PC-9 (cell line): ENCODE results near the gene SAP25. TPM values are rescaled to one million over a fixed set of nuclear protein-coding genes. Genes with fewer than 3 reads are reported as not detected.
A peak's percentile ranks its signal among the peaks of the same experiment; 100 is the strongest.

ENCODE experiments used
- BruUV-seq: library from RNA; stranded (reverse); fragments of 400-500 nt; replicated peaks from 2 replicates; lab custom pipeline; 2021; lab: Mats Ljungman, UMichigan
- CTCF ChIA-PET: fragments of 300-600 bp; sonication (Branson Sonifier 250); formaldehyde crosslinking; loops from one replicate; lab custom pipeline; 2022; ENCODE audit warnings: antibody characterized with exemption; lab: Charles Lee
- POLR2A ChIA-PET: fragments of 300-600 bp; sonication (Branson Sonifier 250); formaldehyde crosslinking; loops from one replicate; lab custom pipeline; 2022; ENCODE audit warnings: antibody characterized with exemption; ENCODE audit not compliant: unreplicated experiment; lab: Charles Lee
- DNase-seq, 2 experiments: peaks; one replicate each; pipeline versions ENCODE4 v3.0.0 to v3.0.0-alpha.2; 2015 to 2022; ENCODE audit warnings: mixed read lengths in 1 of 2
- H2AFZ ChIP-seq: fragments of 200-600 bp; sonication (generic); 2 replicates; pipeline ENCODE4 v1.8.1; 2017; ENCODE audit warnings: antibody characterized with exemption
- H3F3A ChIP-seq: fragments of 200-600 bp; sonication (generic); 2 replicates; pipeline ENCODE4 v1.8.1; 2017; ENCODE audit warnings: antibody characterized with exemption, mild to moderate bottlenecking, low read depth; ENCODE audit not compliant: insufficient read depth
- H3K27ac ChIP-seq: fragments of 200-600 bp; sonication (generic); 2 replicates; pipeline ENCODE4 v1.6.1; 2016; ENCODE audit warnings: mixed run types
- H3K27me3 ChIP-seq: fragments of 200-600 bp; sonication (generic); 2 replicates; pipeline ENCODE4 v1.6.1; 2016; ENCODE audit warnings: low read depth, mixed run types; ENCODE audit not compliant: insufficient read depth
- H3K36me3 ChIP-seq: fragments of 200-600 bp; sonication (generic); 2 replicates; pipeline ENCODE4 v1.6.1; 2016; ENCODE audit warnings: low read depth, mixed run types
- H3K4me1 ChIP-seq: fragments of 200-600 bp; sonication (generic); replicated peaks from 2 replicates; pipeline ENCODE4 v1.6.1; 2016; ENCODE audit warnings: mixed run types; ENCODE audit not compliant: insufficient read depth
- H3K4me2 ChIP-seq: fragments of 200-600 bp; sonication (generic); 2 replicates; pipeline ENCODE4 v1.6.1; 2017; ENCODE audit warnings: mixed run types
- H3K4me3 ChIP-seq: fragments of 200-600 bp; sonication (generic); 2 replicates; pipeline ENCODE4 v1.6.1; 2016; ENCODE audit warnings: mixed run types
- H3K79me2 ChIP-seq: fragments of 200-600 bp; sonication (generic); 2 replicates; pipeline ENCODE4 v1.6.1; 2017; ENCODE audit warnings: low read depth, mixed run types
- H3K9me2 ChIP-seq: fragments of 200-600 bp; sonication (generic); 2 replicates; pipeline ENCODE4 v1.8.1; 2017; ENCODE audit warnings: mild to moderate bottlenecking; ENCODE audit not compliant: insufficient read depth
- H3K9me3 ChIP-seq: fragments of 200-600 bp; sonication (generic); 2 replicates; pipeline ENCODE4 v1.8.1; 2016; ENCODE audit warnings: low read depth; ENCODE audit not compliant: insufficient read depth
- H4K20me1 ChIP-seq: fragments of 200-600 bp; sonication (generic); 2 replicates; pipeline ENCODE4 v1.8.1; 2017; ENCODE audit not compliant: insufficient read depth
- EZH2 ChIP-seq: fragments of 200-600 bp; sonication (generic); IDR thresholded peaks from 2 replicates; pipeline ENCODE4 v1.8.0; 2017; ENCODE audit warnings: antibody characterized with exemption, low read depth
- intact Hi-C: fragments of 100-400 bp; cut with micrococcal nuclease; formaldehyde crosslinking; loops from one replicate; pipeline ENCODE4 v1.10.0; 2022; ENCODE audit not compliant: unreplicated experiment
- total RNA-seq: library from RNA; stranded (reverse); gene quantifications from 2 replicates; pipeline ENCODE4 v1.2.3, GENCODE V29; 2021
- TF ChIP-seq, protein P1 (sequence below): fragments of 200-600 bp; sonication (generic); conservative IDR thresholded peaks from 2 replicates; pipeline ENCODE4 v1.6.1; 2017; ENCODE audit warnings: mixed run types, antibody characterized with exemption, mild to moderate bottlenecking, moderate library complexity

SAP25 gene
- total RNA-seq, 1 experiment from 2014 or later = 11.0 TPM

DNA sequence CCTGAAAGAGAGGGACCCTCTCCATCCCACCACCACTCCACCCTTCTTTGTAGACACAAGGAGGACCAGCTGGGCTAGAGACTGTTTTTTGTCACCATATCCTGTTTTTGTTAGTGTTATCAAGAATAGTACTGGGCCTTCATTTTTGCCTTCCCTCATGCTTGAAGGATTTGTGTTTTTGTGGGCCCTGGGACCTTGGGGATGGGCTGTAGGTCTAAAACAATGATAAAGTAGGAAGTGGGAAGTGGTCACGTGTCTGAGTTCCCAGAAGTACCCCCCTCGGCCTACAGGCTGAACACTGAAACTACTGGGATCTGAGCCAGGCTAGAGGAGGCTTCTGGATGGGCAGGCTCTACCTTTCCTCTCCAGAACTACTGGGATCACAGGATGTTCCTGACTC, 25.8 kb downstream of the SAP25 start:
- peaks cover 64% of the 10 kb centered on the region for H3F3A ChIP-seq
- TF ChIP-seq EZH2 = no peak
- TF ChIP-seq, protein P1, sequence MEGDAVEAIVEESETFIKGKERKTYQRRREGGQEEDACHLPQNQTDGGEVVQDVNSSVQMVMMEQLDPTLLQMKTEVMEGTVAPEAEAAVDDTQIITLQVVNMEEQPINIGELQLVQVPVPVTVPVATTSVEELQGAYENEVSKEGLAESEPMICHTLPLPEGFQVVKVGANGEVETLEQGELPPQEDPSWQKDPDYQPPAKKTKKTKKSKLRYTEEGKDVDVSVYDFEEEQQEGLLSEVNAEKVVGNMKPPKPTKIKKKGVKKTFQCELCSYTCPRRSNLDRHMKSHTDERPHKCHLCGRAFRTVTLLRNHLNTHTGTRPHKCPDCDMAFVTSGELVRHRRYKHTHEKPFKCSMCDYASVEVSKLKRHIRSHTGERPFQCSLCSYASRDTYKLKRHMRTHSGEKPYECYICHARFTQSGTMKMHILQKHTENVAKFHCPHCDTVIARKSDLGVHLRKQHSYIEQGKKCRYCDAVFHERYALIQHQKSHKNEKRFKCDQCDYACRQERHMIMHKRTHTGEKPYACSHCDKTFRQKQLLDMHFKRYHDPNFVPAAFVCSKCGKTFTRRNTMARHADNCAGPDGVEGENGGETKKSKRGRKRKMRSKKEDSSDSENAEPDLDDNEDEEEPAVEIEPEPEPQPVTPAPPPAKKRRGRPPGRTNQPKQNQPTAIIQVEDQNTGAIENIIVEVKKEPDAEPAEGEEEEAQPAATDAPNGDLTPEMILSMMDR = no peak
- POLR2A ChIA-PET = no interaction called here
- peaks cover 41% of the 10 kb centered on the region for H3K79me2 ChIP-seq
- H3K4me2 ChIP-seq = peak overlapping the region; percentile 76
- H3K27ac ChIP-seq = peak overlapping the region; percentile 98
- H2AFZ ChIP-seq = no peak overlapping the region
- no peaks in the 10 kb centered on the region for H3K9me2 ChIP-seq
- H3K27me3 ChIP-seq = no peaks in the 10 kb centered on the region
- CTCF ChIA-PET = interaction anchor here (1.5 kb wide), 1 partner anchor 12 kb away, joined by 4 read pairs; no protein-coding TSS in a partner anchor
- no peaks in the 10 kb centered on the region; the same call in none of the 2 replicates for H3K36me3 ChIP-seq
- no TSS peak for BruUV-seq
- no peaks in the 10 kb centered on the region for H3K9me3 ChIP-seq
- no peak for DNase-seq
- H4K20me1 ChIP-seq = no peaks in the 10 kb centered on the region
- H3K4me3 ChIP-seq = no peak overlapping the region
- H3K4me1 ChIP-seq = peaks cover 61% of the 10 kb centered on the region
- intact Hi-C loops = no loop called here

DNA sequence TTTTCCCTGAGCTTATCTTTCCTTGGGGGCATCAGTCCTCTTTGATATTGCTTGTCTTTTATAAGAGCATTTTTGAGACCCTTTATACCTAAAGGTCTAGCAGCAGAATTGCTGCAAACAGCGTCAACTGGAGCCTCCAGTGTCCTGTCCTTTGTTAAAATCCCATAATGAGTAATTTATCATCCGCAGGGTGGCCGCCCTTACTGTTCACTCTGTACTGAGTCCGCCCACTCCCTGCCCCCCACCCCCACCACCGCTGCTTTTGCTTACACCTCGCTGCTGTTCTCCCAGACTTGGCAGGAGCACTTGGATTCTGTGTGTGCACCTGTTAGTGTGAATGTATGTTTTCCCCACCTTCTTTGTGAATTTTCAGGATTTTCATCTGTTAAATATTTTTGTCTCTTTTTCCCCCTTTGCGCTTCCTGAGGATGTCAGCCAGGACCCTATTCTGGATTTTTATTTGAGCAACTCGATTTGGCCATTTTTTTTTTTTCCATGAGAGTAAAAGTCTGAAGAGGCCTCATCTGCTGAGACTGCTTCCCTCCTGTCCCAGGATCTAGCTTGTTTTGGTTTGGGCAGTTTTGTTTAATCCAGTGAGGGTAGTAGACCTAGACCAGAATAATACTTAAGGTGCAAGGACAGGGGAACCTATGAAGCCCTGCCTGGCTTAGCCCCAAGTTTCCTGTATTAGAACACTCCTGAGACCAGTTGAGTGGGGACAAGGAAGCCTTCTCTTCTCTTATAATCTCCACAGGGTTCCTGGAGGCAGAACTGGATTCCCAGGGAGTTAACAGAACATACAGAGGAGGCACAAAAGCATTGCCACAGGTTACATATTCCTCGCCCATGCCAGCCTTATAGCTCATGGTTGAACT, 26.5 kb downstream of the SAP25 start:
- no peak overlapping the region for H2AFZ ChIP-seq
- intact Hi-C loops = no loop called here
- peak overlapping the region; percentile 98 for H3K27ac ChIP-seq
- peak overlapping the region; percentile 33; the same call in 1 of the 2 replicates for H3K4me3 ChIP-seq
- ChIA-PET POLR2A (interaction anchor here (0.5 to 1.0 kb wide), 2 partner anchors 31 to 119 kb away, joined by 4 to 5 read pairs; partner anchors contain the start of gene ZCWPW1), CTCF (interaction anchor here (0.7 to 1.5 kb wide), 3 partner anchors 12 to 1920 kb away, joined by 3 to 4 read pairs (median 3); no protein-coding TSS in a partner anchor)
- no peaks in the 10 kb centered on the region for H4K20me1 ChIP-seq
- no peaks in the 10 kb centered on the region; the same call in 1 of the 2 replicates for H3K36me3 ChIP-seq
- H3K9me3 ChIP-seq = no peaks in the 10 kb centered on the region
- BruUV-seq = no TSS peak
- peaks cover 71% of the 10 kb centered on the region for H3F3A ChIP-seq
- TF ChIP-seq, protein P1 = no peak
- H3K4me1 ChIP-seq = peaks cover 68% of the 10 kb centered on the region
- peaks cover 48% of the 10 kb centered on the region for H3K79me2 ChIP-seq
- no peak for DNase-seq
- H3K27me3 ChIP-seq = no peaks in the 10 kb centered on the region
- no peaks in the 10 kb centered on the region for H3K9me2 ChIP-seq
- H3K4me2 ChIP-seq = peak overlapping the region; percentile 76

DNA sequence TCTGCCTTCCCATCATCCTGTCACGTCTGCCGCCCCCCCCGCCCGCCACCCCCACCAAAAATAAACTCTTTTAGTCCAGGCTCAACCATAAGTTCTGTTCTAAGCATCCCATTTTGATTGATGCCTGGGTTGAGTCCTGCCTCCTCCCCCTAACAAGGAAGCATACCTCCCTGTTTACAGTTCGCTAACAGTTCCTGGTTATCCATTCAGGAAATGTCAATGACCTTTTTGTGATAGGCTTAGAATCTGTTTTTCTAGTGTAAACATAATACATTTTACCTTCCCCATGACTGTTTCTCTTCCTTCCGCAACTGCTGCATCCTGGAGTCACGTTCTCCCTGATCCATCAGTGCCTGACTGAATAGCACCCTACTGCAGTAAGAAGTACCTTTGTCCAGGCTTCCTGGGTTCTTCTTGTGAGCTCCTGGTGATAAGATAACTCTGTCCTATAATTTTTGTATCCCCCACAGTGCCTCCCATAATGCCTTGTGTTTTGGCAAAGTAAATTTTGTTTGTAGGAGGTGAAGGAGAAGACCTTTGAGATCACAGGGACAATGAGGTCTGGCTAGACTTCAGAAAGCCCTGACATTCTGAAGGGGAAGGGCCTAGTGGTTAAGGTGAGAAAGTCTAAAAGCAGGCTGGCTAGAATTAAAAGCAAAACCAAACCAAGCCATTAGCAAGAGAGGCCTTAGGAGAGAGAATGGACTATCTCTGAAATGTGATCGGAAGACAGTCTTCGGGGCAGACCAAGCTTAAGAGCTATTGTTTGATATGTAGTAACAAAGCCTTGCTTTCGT, 27.4 kb downstream of the SAP25 start:
- Histone ChIP-seq H3K36me3 (no peaks in the 10 kb centered on the region; the same call in 1 of the 2 replicates), H3K9me3 (no peaks in the 10 kb centered on the region), H3K4me2 (peak overlapping the region; percentile 76), H3K9me2 (no peaks in the 10 kb centered on the region), H3F3A (peaks cover 72% of the 10 kb centered on the region), H3K27me3 (no peaks in the 10 kb centered on the region), H4K20me1 (no peaks in the 10 kb centered on the region), H3K79me2 (peaks cover 56% of the 10 kb centered on the region), H2AFZ (peak overlapping the region; percentile 49; the same call in 1 of the 2 replicates), H3K4me3 (peak overlapping the region; percentile 33; the same call in 1 of the 2 replicates), H3K4me1 (peaks cover 77% of the 10 kb centered on the region), H3K27ac (peak overlapping the region; percentile 98)
- BruUV-seq = TSS peak; percentile 21
- ChIA-PET CTCF (interaction anchor here (0.7 to 1.5 kb wide), 4 partner anchors 13 to 1921 kb away, joined by 3 to 4 read pairs (median 3); no protein-coding TSS in a partner anchor), POLR2A (interaction anchor here (0.5 to 1.4 kb wide), 6 partner anchors 30 to 1291 kb away, joined by 3 to 15 read pairs (median 4); partner anchors contain the start of genes FBXO24, LRCH4, MEPCE and ZCWPW1)
- TF ChIP-seq EZH2 = no peak
- TF ChIP-seq, protein P1 = no peak
- peak; percentile 14 to 90 for DNase-seq
- intact Hi-C loops = no loop called here
